ENCODE data around the gene FLOT2. TPM values are rescaled to one million over a fixed set of nuclear protein-coding genes. Genes with fewer than 3 reads are reported as not detected.

FLOT2 gene
- total RNA-seq, 3 donors from 2014 or later = 49.8 to 78.3 (median 56.9) TPM

DNA sequence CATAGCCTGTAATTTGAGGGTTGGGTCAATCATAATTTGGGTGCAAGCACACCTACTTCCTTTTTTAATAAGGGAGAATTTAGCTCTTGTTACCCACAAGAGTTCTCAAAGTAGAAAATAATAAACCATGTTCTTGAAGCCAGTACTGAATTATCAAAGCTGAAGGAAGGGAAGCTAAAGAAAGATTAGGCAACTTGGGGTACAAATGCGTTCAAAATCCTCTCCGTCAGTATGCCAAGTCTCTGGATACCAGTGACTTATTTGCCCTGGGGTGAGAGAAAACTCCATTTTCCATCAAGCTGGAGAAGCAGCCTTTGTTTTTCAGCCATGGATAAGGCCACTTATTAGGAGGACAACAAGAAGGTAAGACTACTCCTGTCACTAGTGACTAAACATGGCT is 28.8 kb upstream of the FLOT2 start:
- Histone ChIP-seq H3K4me3 (no peak overlapping the region), H3K27me3 (no peaks in the 10 kb centered on the region), H3K9me3 (no peaks in the 10 kb centered on the region), H3K27ac (peak overlapping the region; percentile 82 to 89), H3K4me1 (peaks cover 0 to 14% of the 10 kb centered on the region in 2 donors), H3K36me3 (no peaks in the 10 kb centered on the region)
- intact Hi-C loops (cut with DNase I; ENCODE audit: low total_unique reads) = no loop called here
- DNase-seq (ENCODE audit: low spot score in 2 of 2) = no peak
- no peak for TF ChIP-seq POLR2AphosphoS5 (IDR thresholded peaks at IDR 0.05)
- TF ChIP-seq, protein P1, sequence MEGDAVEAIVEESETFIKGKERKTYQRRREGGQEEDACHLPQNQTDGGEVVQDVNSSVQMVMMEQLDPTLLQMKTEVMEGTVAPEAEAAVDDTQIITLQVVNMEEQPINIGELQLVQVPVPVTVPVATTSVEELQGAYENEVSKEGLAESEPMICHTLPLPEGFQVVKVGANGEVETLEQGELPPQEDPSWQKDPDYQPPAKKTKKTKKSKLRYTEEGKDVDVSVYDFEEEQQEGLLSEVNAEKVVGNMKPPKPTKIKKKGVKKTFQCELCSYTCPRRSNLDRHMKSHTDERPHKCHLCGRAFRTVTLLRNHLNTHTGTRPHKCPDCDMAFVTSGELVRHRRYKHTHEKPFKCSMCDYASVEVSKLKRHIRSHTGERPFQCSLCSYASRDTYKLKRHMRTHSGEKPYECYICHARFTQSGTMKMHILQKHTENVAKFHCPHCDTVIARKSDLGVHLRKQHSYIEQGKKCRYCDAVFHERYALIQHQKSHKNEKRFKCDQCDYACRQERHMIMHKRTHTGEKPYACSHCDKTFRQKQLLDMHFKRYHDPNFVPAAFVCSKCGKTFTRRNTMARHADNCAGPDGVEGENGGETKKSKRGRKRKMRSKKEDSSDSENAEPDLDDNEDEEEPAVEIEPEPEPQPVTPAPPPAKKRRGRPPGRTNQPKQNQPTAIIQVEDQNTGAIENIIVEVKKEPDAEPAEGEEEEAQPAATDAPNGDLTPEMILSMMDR (IDR thresholded peaks at IDR 0.05) = no peak
- no peak for TF ChIP-seq POLR2A (IDR thresholded peaks at IDR 0.05)

DNA sequence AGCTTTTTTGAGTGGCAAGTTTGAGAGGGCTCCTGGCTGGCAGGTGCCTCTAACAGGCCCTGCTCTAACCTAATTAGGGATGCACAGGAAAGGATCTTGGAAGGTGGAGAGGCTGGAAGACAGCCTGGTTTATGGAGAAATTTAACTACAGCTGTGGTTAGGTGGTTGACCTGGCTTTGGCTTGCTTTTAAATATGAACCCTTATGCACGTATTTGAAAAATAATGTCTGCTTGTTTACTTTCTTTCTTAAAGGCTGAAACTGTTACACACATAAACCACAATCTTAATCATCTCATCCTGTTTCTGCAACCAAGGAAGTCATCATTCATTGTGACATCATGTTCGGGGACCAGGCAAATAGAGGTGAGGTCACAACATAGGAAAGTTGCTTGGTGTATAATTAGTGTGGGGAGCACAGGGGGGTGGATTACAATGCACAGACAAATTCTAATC is 28.4 kb upstream of the FLOT2 start:
- H3K27me3 ChIP-seq = no peaks in the 10 kb centered on the region
- DNase-seq (ENCODE audit: low spot score in 2 of 2) = no peak
- no peaks in the 10 kb centered on the region for H3K36me3 ChIP-seq
- H3K9me3 ChIP-seq = no peaks in the 10 kb centered on the region
- peak overlapping the region; percentile 82 to 89 for H3K27ac ChIP-seq
- intact Hi-C loops (cut with DNase I; ENCODE audit: low total_unique reads) = no loop called here
- H3K4me3 ChIP-seq = no peak overlapping the region
- peaks cover 0 to 14% of the 10 kb centered on the region in 2 donors for H3K4me1 ChIP-seq
- TF ChIP-seq POLR2AphosphoS5 (IDR thresholded peaks at IDR 0.05) (peak in 1 of 3 donors; percentile 23), POLR2A (IDR thresholded peaks at IDR 0.05) (no peak)

DNA sequence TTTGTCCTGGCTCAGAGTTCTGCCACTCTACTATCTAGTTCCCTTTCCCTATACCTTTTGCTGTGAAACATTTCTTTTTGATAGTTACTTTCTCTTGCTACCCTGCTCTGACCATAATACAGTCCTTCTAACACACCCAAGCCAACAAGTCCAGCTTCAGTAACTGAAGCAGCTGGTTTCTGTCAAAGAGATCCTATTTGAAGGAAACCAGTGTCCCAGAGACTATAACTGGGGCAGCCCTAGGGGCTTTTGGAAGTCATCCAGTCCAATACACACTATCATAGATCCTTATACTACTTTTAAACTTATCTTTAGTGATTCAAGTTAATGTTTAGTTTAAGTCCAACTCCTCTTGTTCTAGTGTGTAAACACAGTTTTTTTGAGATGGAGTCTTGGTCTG is 22.7 kb upstream of the FLOT2 start:
- H3K9me3 ChIP-seq = no peaks in the 10 kb centered on the region
- no peak overlapping the region for H3K4me3 ChIP-seq
- H3K36me3 ChIP-seq = peaks cover 6% of the 10 kb centered on the region
- TF ChIP-seq POLR2A (IDR thresholded peaks at IDR 0.05) (no peak), POLR2AphosphoS5 (IDR thresholded peaks at IDR 0.05) (no peak)
- no peaks in the 10 kb centered on the region for H3K4me1 ChIP-seq
- H3K27me3 ChIP-seq = no peaks in the 10 kb centered on the region
- no peak overlapping the region for H3K27ac ChIP-seq
- no peak for DNase-seq (ENCODE audit: low spot score in 2 of 2)
- intact Hi-C loops (cut with DNase I; ENCODE audit: low total_unique reads) = no loop called here

DNA sequence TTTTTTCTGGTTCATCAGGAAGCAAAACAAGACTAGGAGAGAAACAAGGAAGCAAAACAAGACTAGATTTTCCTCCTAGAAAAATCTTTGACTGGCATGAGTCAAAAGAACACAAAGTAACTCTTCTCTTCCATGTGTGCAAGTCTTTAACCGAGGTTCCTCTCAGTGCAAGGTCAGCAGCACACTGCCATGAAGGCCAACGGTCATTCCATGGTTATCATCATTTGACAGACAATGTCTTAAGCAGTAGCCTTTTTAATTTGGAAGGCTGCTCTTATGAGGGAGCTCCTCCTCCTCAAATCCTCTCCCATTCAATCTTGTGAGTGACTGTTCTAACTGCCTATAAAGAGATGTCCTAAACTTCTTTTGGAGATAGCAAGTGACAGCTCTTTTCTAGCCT is 20.8 kb upstream of the FLOT2 start:
- Histone ChIP-seq H3K27me3 (no peaks in the 10 kb centered on the region), H3K36me3 (peaks cover 6% of the 10 kb centered on the region), H3K4me1 (no peaks in the 10 kb centered on the region), H3K9me3 (no peaks in the 10 kb centered on the region), H3K4me3 (no peak overlapping the region), H3K27ac (peak overlapping the region in 1 of 2 donors; percentile 50)
- DNase-seq (ENCODE audit: low spot score in 2 of 2) = no peak
- intact Hi-C loops (cut with DNase I; ENCODE audit: low total_unique reads) = no loop called here
- no peak for TF ChIP-seq POLR2A (IDR thresholded peaks at IDR 0.05)
- TF ChIP-seq, protein P1 (IDR thresholded peaks at IDR 0.05) = no peak
- no peak for TF ChIP-seq POLR2AphosphoS5 (IDR thresholded peaks at IDR 0.05)

DNA sequence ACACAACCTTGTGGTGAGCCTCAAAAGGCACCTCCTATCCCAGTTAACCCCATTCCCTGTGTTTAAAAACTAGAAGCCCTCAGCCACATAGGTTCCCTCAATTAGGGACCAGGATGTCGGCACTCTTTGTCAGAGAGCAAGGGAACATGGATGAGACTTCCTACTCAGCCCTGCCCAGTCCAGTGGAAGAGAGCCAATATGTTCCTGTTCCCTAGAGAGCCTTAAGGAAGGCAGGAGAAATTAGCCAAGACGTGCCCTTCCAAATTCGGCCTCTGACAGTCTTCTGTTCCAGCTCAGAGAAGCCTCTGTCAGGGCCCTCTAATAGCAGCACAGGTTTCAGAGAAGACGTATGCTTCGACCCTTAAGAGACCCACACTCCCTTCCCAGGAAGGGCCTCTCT is 19.9 kb upstream of the FLOT2 start:
- no peak for DNase-seq (ENCODE audit: low spot score in 2 of 2)
- intact Hi-C loops (cut with DNase I; ENCODE audit: low total_unique reads) = no loop called here
- H3K9me3 ChIP-seq = no peaks in the 10 kb centered on the region
- H3K27ac ChIP-seq = peak overlapping the region; percentile 49 to 50
- no peak overlapping the region for H3K4me3 ChIP-seq
- H3K36me3 ChIP-seq = peaks cover 6% of the 10 kb centered on the region
- TF ChIP-seq POLR2AphosphoS5 (IDR thresholded peaks at IDR 0.05) (no peak), POLR2A (IDR thresholded peaks at IDR 0.05) (no peak)
- TF ChIP-seq, protein P1 (IDR thresholded peaks at IDR 0.05) = no peak
- H3K27me3 ChIP-seq = no peaks in the 10 kb centered on the region
- no peaks in the 10 kb centered on the region for H3K4me1 ChIP-seq

DNA sequence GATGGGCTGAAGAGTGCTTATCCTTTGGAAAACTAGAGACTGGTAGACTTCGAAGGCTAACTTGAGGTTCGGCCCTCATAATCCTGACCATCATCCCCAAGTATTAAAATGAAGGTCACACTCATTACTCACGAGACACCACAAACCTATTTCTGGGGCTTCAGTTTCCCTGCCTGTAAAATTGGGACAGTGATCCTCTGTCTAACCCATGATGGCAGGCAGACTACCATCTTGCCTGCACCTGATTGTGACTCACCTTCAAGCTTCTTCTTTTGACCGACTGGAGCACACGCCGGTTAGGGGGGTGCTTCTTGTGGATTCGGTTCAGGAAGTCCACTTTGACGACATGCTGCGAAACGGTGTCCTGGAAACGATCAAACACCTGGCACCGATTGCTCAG is 19.5 kb upstream of the FLOT2 start:
- Histone ChIP-seq H3K4me3 (no peak overlapping the region), H3K27me3 (no peaks in the 10 kb centered on the region), H3K9me3 (no peaks in the 10 kb centered on the region), H3K36me3 (peaks cover 6% of the 10 kb centered on the region), H3K4me1 (no peaks in the 10 kb centered on the region), H3K27ac (peak overlapping the region; percentile 49 to 50)
- DNase-seq (ENCODE audit: low spot score in 2 of 2) = no peak
- intact Hi-C loops (cut with DNase I; ENCODE audit: low total_unique reads) = no loop called here
- no peak for TF ChIP-seq POLR2AphosphoS5 (IDR thresholded peaks at IDR 0.05)
- TF ChIP-seq, protein P1 (IDR thresholded peaks at IDR 0.05) = no peak
- no peak for TF ChIP-seq POLR2A (IDR thresholded peaks at IDR 0.05)
